SU-DHL-6 (cell line): ENCODE results near the gene KIF5C.

Source experiments
- CTCF ChIP-seq: fragments of 200-600 bp; sonication (generic); IDR thresholded peaks from one replicate; pipeline ENCODE4 v1.5.1; 2017; ENCODE audit warnings: antibody characterized with exemption, mild to moderate bottlenecking, low read length, moderate library complexity; ENCODE audit not compliant: insufficient read depth, poor library complexity, severe bottlenecking
- EZH2phosphoT487 ChIP-seq: fragments of 200-600 bp; sonication (generic), shearing (Covaris generic); conservative IDR thresholded peaks from 2 replicates; pipeline ENCODE4 v1.6.1; 2018; ENCODE audit warnings: mild to moderate bottlenecking, antibody characterized with exemption, low read length, moderate library complexity, mixed read lengths

GRCh38 chr2:148848146-148848545, 26.9 kb upstream of the KIF5C start:
- TF ChIP-seq CTCF (no peak), EZH2phosphoT487 (no peak)
